Adrenal gland (tissue), 12 donors: Measurements from ENCODE around the gene SH3RF1. TPM values are rescaled to one million over a fixed set of nuclear protein-coding genes. Genes with fewer than 3 reads are reported as not detected.

Experiments
- DNase-seq, 7 donors: peaks; one replicate each; pipeline ENCODE4 v3.0.0-alpha.2; 2019 to 2020
- H3K27ac ChIP-seq, 5 donors: fragments of 200-600 bp; sonication (generic) in 4 of 5; 1 replicate in 3 of 5; 2 replicates in 2 of 5; pipeline versions ENCODE4 v1.5.1 to v1.8.0; 2016 to 2020; ENCODE audit warnings: mild to moderate bottlenecking in 1 of 5
- H3K27me3 ChIP-seq: fragments of 200-600 bp; 2 replicates; pipeline ENCODE4 v1.8.0; 2021
- H3K36me3 ChIP-seq, 2 donors: fragments of 200-600 bp; replicated peaks in 1 of 2; 1 replicate in 1 of 2; 2 replicates in 1 of 2; pipeline versions ENCODE4 v1.5.1 to v1.8.0; 2018 to 2022
- H3K4me1 ChIP-seq, 2 donors: fragments of 200-600 bp; replicated peaks in 1 of 2; 1 replicate in 1 of 2; 2 replicates in 1 of 2; pipeline versions ENCODE4 v1.5.1 to v1.8.0; 2018 to 2021
- H3K4me3 ChIP-seq, 4 donors: fragments of 200-600 bp; sonication (generic) in 3 of 4; one replicate each; pipeline ENCODE4 v1.5.1; 2016 to 2018
- H3K9me3 ChIP-seq, 3 donors: fragments of 200-600 bp; sonication (generic) in 1 of 3; replicated peaks in 1 of 3; 1 replicate in 2 of 3; 2 replicates in 1 of 3; pipeline versions ENCODE4 v1.5.1 to v1.8.0; 2016 to 2021
- POLR2A ChIP-seq, 2 donors: fragments of 450-650 bp; IDR thresholded peaks; one replicate each; pipeline ENCODE4 v1.6.1; 2017; ENCODE audit warnings: antibody characterized with exemption in 2 of 2, mild to moderate bottlenecking in 2 of 2, moderate library complexity in 1 of 2
- WGBS, 4 donors: extraction: QIAGEN DNeasy Blood & Tissue Kit in 2 of 4; methylation state at CpG; one replicate each; pipeline versions ENCODE4 v1.1.5 to v1.1.7; 2013 to 2017; 5-methylcytosine and 5-hydroxymethylcytosine counted together
- intact Hi-C, 2 donors: fragments of 100-400 bp; cut with DNase I; formaldehyde crosslinking; loops; one replicate each; pipeline versions ENCODE4 v1.14.1 to v1.15.0; 2022 to 2023
- polyA plus RNA-seq, 3 donors: library from polyadenylated mRNA; stranded (reverse); fragments of 200-250 nt in 2 of 3; fragments of 350-450 nt in 1 of 3; fragmentation: Illumina TruSeq in 1 of 3; extraction: RNeasy Lipid Tissue Mini Kit (QIAGEN cat#74804) in 1 of 3; gene quantifications; one replicate each; pipeline ENCODE4 v1.2.3, GENCODE V29; 2013 to 2014
- total RNA-seq, 9 donors: library from RNA; depleted of rRNA in 4 of 9; stranded (reverse); fragments of >200 nt in 4 of 9; fragments of 120-200 nt in 1 of 9; fragmentation: NEBNext Ultra II Directional in 1 of 9; extraction: Animal tissue kit (Norgen Biotek cat#: 25700) in 1 of 9; gene quantifications; one replicate each; pipeline versions ENCODE4 v1.1.0 to v1.2.4, GENCODE V29; 2013 to 2023
- TF ChIP-seq, protein P1 (sequence below), 6 experiments: fragments of 450-650 bp in 4 of 6; fragments of 200-600 bp in 2 of 6; sonication (generic) in 1 of 6; IDR thresholded peaks; 1 replicate in 5 of 6; 2 replicates in 1 of 6; pipeline versions ENCODE4 v1.5.1 to v1.8.0; 2016 to 2021; ENCODE audit warnings: antibody characterized with exemption in 6 of 6, mild to moderate bottlenecking in 2 of 6, moderate library complexity in 1 of 6
- donor health status: healthy with polysubstance abuse.
- donor health status: Bipolar disorder and iron deficiency.
- donor health status: DM: yes; HTN: yes; CAD: no.
- donor health status: DM: no; HTN: no; CAD: no.
- donor health status: DM: no; HTN: no; CAD: no.
- donor health status: DM: yes; HTN: yes; CAD: no.

Gene SH3RF1
- total and polyA plus RNA-seq, 12 donors, result 1.8 to 19.3 (median 8.6) TPM

- no peaks in the 10 kb centered on the region for H3K9me3 ChIP-seq
- no peaks in the 10 kb centered on the region for H3K27me3 ChIP-seq
- no peaks in the 10 kb centered on the region for H3K36me3 ChIP-seq
- H3K4me3 ChIP-seq, result no peak overlapping the region
- peaks cover 0 to 21% of the 10 kb centered on the region in 2 donors for H3K4me1 ChIP-seq
- WGBS, 4 donors, result 90 to 91% (median 91%) methylated on average over 4 to 6 of the region's 6 CpGs
- intact Hi-C loops, result no loop called here
- TF ChIP-seq POLR2A (IDR thresholded peaks at IDR 0.05), result no peak
- TF ChIP-seq, protein P1, sequence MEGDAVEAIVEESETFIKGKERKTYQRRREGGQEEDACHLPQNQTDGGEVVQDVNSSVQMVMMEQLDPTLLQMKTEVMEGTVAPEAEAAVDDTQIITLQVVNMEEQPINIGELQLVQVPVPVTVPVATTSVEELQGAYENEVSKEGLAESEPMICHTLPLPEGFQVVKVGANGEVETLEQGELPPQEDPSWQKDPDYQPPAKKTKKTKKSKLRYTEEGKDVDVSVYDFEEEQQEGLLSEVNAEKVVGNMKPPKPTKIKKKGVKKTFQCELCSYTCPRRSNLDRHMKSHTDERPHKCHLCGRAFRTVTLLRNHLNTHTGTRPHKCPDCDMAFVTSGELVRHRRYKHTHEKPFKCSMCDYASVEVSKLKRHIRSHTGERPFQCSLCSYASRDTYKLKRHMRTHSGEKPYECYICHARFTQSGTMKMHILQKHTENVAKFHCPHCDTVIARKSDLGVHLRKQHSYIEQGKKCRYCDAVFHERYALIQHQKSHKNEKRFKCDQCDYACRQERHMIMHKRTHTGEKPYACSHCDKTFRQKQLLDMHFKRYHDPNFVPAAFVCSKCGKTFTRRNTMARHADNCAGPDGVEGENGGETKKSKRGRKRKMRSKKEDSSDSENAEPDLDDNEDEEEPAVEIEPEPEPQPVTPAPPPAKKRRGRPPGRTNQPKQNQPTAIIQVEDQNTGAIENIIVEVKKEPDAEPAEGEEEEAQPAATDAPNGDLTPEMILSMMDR (IDR thresholded peaks at IDR 0.05), result no peak
- no peak for DNase-seq
- H3K27ac ChIP-seq, result no peak overlapping the region
Measured at GRCh38 chr4:169222761-169223160, 48.0 kb downstream of the SH3RF1 start.

- WGBS, 4 donors, result 92 to 98% (median 95%) methylated on average over 3 of the region's 3 CpGs
- Histone ChIP-seq H3K4me1 (peaks cover 0 to 21% of the 10 kb centered on the region in 2 donors), H3K9me3 (no peaks in the 10 kb centered on the region), H3K36me3 (no peaks in the 10 kb centered on the region), H3K27ac (no peak overlapping the region), H3K4me3 (no peak overlapping the region), H3K27me3 (no peaks in the 10 kb centered on the region)
- DNase-seq, result no peak
- intact Hi-C loops, result no loop called here
- TF ChIP-seq, protein P1 (IDR thresholded peaks at IDR 0.05), result no peak
- no peak for TF ChIP-seq POLR2A (IDR thresholded peaks at IDR 0.05)
Measured at GRCh38 chr4:169221662-169222061, 49.1 kb downstream of the SH3RF1 start.

DNA sequence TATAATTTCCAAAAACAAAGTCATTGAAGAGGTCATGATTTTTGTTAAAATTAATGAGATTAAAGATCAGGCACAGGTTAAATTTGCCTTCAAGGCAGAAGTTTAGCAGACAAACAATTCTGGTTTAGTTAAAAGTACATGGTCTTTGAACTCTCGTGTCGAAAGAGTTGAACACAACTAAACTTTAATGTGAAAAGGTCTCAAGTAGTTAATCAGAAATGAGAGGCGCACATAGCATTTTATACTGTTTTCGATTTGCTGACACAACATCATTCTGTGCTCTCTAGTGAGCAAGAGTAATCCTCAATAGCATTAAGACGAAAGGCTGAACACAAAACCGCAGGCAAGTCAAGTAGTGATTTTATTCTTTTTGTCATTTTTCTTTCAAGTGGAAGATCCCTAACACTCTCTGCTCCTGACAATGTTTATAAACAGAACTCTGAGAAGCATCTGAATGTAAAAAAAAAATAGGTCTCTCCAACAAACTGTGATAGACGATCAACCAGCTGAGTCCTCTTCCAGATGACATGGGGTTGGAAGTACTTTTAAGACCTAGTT lies 49.8 kb downstream of the SH3RF1 start:
- H3K4me1 ChIP-seq, result peaks cover 0 to 21% of the 10 kb centered on the region in 2 donors
- no peak overlapping the region for H3K27ac ChIP-seq
- no peaks in the 10 kb centered on the region for H3K36me3 ChIP-seq
- H3K4me3 ChIP-seq, result no peak overlapping the region
- no peak for DNase-seq
- H3K27me3 ChIP-seq, result no peaks in the 10 kb centered on the region
- H3K9me3 ChIP-seq, result no peaks in the 10 kb centered on the region
- 93 to 96% (median 95%) methylated on average over 7 of the region's 7 CpGs for WGBS, 4 donors
- TF ChIP-seq, protein P1 (IDR thresholded peaks at IDR 0.05), result no peak
- intact Hi-C loops, result no loop called here

GRCh38 chr4:169220447-169220846 lies 50.3 kb downstream of the SH3RF1 start:
- no peaks in the 10 kb centered on the region for H3K9me3 ChIP-seq
- H3K36me3 ChIP-seq, result no peaks in the 10 kb centered on the region
- WGBS, 4 donors, result 94 to 99% (median 97%) methylated on average over 3 of the region's 3 CpGs

More at GRCh38 chr4:169220447-169220846, 50.3 kb downstream of the SH3RF1 start:
- Histone ChIP-seq H3K4me3 (no peak overlapping the region), H3K27ac (no peak overlapping the region), H3K4me1 (peaks cover 0 to 16% of the 10 kb centered on the region in 2 donors), H3K27me3 (no peaks in the 10 kb centered on the region)
- intact Hi-C loops, result no loop called here
- DNase-seq, result no peak
- TF ChIP-seq POLR2A (IDR thresholded peaks at IDR 0.05), result no peak
- TF ChIP-seq, protein P1 (IDR thresholded peaks at IDR 0.05), result no peak
